Brain pericyte (primary cell): Measurements from ENCODE around the gene CXADR.

Experiments used
- DNase-seq: peaks from one replicate; pipeline ENCODE4 v3.0.0-alpha.2; 2012; ENCODE audit warnings: low read depth, low spot score

Gene CXADR

GRCh38 chr21:17602874-17603273 is 90.0 kb downstream of the CXADR start:
- no peak for DNase-seq

GRCh38 chr21:17607684-17608083 is 94.8 kb downstream of the CXADR start:
- no peak for DNase-seq

GRCh38 chr21:17609681-17610080 is 96.8 kb downstream of the CXADR start:
- no peak for DNase-seq

GRCh38 chr21:17610911-17611310 is 98.1 kb downstream of the CXADR start:
- DNase-seq = no peak

- DNase-seq = peak; percentile 78
These were observed 98.7 kb downstream of the CXADR start for GRCh38 chr21:17611414-17612022.

- no peak for DNase-seq
These were observed 99.3 kb downstream of the CXADR start for GRCh38 chr21:17612023-17612564.

GRCh38 chr21:17612565-17613241 is 99.9 kb downstream of the CXADR start, which contains the start of gene BTG3:
BTG3 (minus strand) TSS chr21:17612901; CDS start chr21:17609144, 3,757 bp downstream.
- DNase-seq = no peak

GRCh38 chr21:17613242-17613676 is 100.4 kb downstream of the CXADR start:
- DNase-seq = no peak

- DNase-seq = no peak
These were observed 104.0 kb downstream of the CXADR start for GRCh38 chr21:17616831-17617230.

GRCh38 chr21:17622018-17622417 is 109.2 kb downstream of the CXADR start:
- no peak for DNase-seq

GRCh38 chr21:17631195-17631594 is 118.4 kb downstream of the CXADR start:
- no peak for DNase-seq

GRCh38 chr21:17636711-17637110 is 123.9 kb downstream of the CXADR start:
- no peak for DNase-seq

- DNase-seq = no peak
These were observed 128.0 kb downstream of the CXADR start for GRCh38 chr21:17640821-17641220.
